A673 (cell line): Measurements from ENCODE around the gene MGST2. TPM values are rescaled to one million over a fixed set of nuclear protein-coding genes. Genes with fewer than 3 reads are reported as not detected.
"Not testable (repeated sequence)": the region's sequence is repeated elsewhere in the genome, so short reads cannot be mapped to it uniquely, and the experiment has no call there.

Experiments used
- BruUV-seq: library from RNA; stranded (reverse); fragments of 400-500 nt; replicated peaks from 2 replicates; lab custom pipeline; 2021; lab: Mats Ljungman, UMichigan
- CTCF ChIA-PET: fragments of 300-600 bp; sonication (Branson Sonifier 250); formaldehyde crosslinking; loops from one replicate; lab custom pipeline; 2022; ENCODE audit warnings: antibody characterized with exemption; lab: Charles Lee
- POLR2A ChIA-PET: fragments of 300-600 bp; sonication (Branson Sonifier 250); formaldehyde crosslinking; loops from one replicate; lab custom pipeline; 2022; ENCODE audit warnings: antibody characterized with exemption; ENCODE audit not compliant: low non-redundant PET; lab: Charles Lee
- DNase-seq: peaks from one replicate; pipeline ENCODE4 v3.0.0-alpha.2; 2015; ENCODE audit warnings: low spot score
- H3K27ac ChIP-seq: fragments of 200-600 bp; sonication (generic); 2 replicates; pipeline ENCODE4 v1.5.1; 2016; ENCODE audit warnings: mixed run types, low read depth, mild to moderate bottlenecking, mixed read lengths, antibody characterized with exemption, low read length; ENCODE audit not compliant: poor library complexity, severe bottlenecking
- H3K27me3 ChIP-seq: fragments of 200-600 bp; sonication (generic); replicated peaks from 2 replicates; pipeline ENCODE4 v1.6.1; 2017; ENCODE audit warnings: mixed run types, low read depth, mild to moderate bottlenecking, mixed read lengths, antibody characterized with exemption, low read length; ENCODE audit not compliant: insufficient read depth, poor library complexity
- H3K36me3 ChIP-seq: fragments of 200-600 bp; sonication (generic); 2 replicates; pipeline ENCODE4 v1.6.1; 2016; ENCODE audit warnings: mixed run types, mild to moderate bottlenecking, mixed read lengths, antibody characterized with exemption, low read length; ENCODE audit not compliant: insufficient read depth, poor library complexity, severe bottlenecking
- H3K4me1 ChIP-seq: fragments of 200-600 bp; sonication (generic); 2 replicates; pipeline ENCODE4 v1.6.1; 2017; ENCODE audit warnings: mixed run types, mild to moderate bottlenecking, mixed read lengths, antibody characterized with exemption, low read length; ENCODE audit not compliant: insufficient read depth, poor library complexity, severe bottlenecking
- H3K4me3 ChIP-seq: fragments of 200-600 bp; sonication (generic); 2 replicates; pipeline ENCODE4 v1.5.1; 2016; ENCODE audit warnings: low read depth, mixed run types, mild to moderate bottlenecking, mixed read lengths, low read length; ENCODE audit not compliant: poor library complexity, severe bottlenecking
- H3K9me3 ChIP-seq: fragments of 200-600 bp; sonication (generic); 2 replicates; pipeline ENCODE4 v1.6.1; 2016; ENCODE audit warnings: mixed run types, low read depth, mild to moderate bottlenecking, mixed read lengths, antibody characterized with exemption, low read length; ENCODE audit not compliant: poor library complexity, severe bottlenecking
- EZH2 ChIP-seq: fragments of 200-600 bp; sonication (generic); IDR thresholded peaks from 2 replicates; pipeline ENCODE4 v1.6.1; 2017; ENCODE audit warnings: borderline replicate concordance, low read depth, mild to moderate bottlenecking, mixed read lengths, antibody characterized with exemption, low read length; ENCODE audit not compliant: poor library complexity, severe bottlenecking
- intact Hi-C: fragments of 100-400 bp; cut with micrococcal nuclease; formaldehyde crosslinking; loops from one replicate; pipeline ENCODE4 v1.10.0; 2022; ENCODE audit not compliant: unreplicated experiment
- total RNA-seq: library from RNA; stranded (reverse); gene quantifications from 2 replicates; pipeline ENCODE4 v1.2.3, GENCODE V29; 2021
- TF ChIP-seq, protein P1 (sequence below): fragments of 300-800, 200-600 bp; sonication (generic); conservative IDR thresholded peaks from 2 replicates; pipeline ENCODE4 v1.5.1; 2017; ENCODE audit warnings: low read depth, mild to moderate bottlenecking, antibody characterized with exemption, low read length, moderate library complexity, mixed read lengths

The MGST2 gene
- total RNA-seq, 1 experiment from 2014 or later = 7.0 TPM

DNA sequence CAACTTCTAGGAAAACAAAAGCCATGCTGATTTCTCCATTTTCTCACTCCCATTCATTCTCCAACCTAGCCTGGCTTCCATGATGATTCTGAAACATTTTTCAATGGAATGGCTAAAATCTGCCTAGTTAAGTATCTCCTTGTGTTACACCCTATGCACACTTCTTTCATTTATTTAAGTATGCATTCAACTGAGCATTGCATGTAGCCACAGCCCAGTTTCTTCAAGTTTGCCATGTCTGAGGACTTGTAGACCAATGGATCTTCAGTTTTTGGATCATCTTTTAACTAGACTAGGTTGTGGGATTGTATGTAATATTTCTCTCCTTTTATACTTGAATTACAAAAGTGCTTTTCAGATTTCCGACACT, 35.5 kb upstream of the MGST2 start:
- no TSS peak for BruUV-seq
- CTCF ChIA-PET = no interaction called here
- no peak overlapping the region for H3K27ac ChIP-seq
- no peaks in the 10 kb centered on the region for H3K27me3 ChIP-seq
- POLR2A ChIA-PET = no interaction called here
- peaks cover 17% of the 10 kb centered on the region for H3K4me1 ChIP-seq
- H3K36me3 ChIP-seq = no peaks in the 10 kb centered on the region
- intact Hi-C loops = no loop called here
- no peak for TF ChIP-seq EZH2
- TF ChIP-seq, protein P1, sequence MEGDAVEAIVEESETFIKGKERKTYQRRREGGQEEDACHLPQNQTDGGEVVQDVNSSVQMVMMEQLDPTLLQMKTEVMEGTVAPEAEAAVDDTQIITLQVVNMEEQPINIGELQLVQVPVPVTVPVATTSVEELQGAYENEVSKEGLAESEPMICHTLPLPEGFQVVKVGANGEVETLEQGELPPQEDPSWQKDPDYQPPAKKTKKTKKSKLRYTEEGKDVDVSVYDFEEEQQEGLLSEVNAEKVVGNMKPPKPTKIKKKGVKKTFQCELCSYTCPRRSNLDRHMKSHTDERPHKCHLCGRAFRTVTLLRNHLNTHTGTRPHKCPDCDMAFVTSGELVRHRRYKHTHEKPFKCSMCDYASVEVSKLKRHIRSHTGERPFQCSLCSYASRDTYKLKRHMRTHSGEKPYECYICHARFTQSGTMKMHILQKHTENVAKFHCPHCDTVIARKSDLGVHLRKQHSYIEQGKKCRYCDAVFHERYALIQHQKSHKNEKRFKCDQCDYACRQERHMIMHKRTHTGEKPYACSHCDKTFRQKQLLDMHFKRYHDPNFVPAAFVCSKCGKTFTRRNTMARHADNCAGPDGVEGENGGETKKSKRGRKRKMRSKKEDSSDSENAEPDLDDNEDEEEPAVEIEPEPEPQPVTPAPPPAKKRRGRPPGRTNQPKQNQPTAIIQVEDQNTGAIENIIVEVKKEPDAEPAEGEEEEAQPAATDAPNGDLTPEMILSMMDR = no peak
- no peaks in the 10 kb centered on the region for H3K9me3 ChIP-seq
- no peak for DNase-seq
- H3K4me3 ChIP-seq = no peak overlapping the region

- Histone ChIP-seq H3K27ac (no peak overlapping the region), H3K36me3 (no peaks in the 10 kb centered on the region), H3K4me3 (no peak overlapping the region), H3K4me1 (peaks cover 17% of the 10 kb centered on the region), H3K9me3 (no peaks in the 10 kb centered on the region), H3K27me3 (no peaks in the 10 kb centered on the region)
- ChIA-PET POLR2A (no interaction called here), CTCF (no interaction called here)
- BruUV-seq = no TSS peak
- intact Hi-C loops = no loop called here
- TF ChIP-seq EZH2 = no peak
- TF ChIP-seq, protein P1 = no peak
- DNase-seq = no peak
Measured at GRCh38 chr4:139630991-139631390, 34.6 kb upstream of the MGST2 start.

DNA sequence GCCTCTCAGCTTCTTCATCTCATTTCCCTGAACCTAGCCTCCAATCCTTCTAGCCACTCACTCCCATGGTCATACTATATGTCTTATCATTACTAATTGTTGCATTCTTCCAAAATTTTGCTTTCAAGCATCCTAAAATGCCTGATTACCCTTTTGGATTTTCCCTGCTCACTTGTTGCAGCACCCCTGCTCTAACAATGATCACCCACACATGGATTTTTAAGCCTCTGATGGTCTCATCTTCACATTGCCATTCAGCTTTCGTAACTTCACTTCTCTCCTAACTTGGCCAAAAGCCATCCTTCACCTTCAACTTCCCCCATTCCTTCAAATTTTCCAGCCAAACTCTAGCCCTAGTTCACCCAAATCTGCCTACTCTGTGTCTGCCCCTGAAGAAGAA, 33.8 kb upstream of the MGST2 start:
- intact Hi-C loops = no loop called here
- Histone ChIP-seq H3K9me3 (no peaks in the 10 kb centered on the region), H3K27me3 (no peaks in the 10 kb centered on the region), H3K36me3 (no peaks in the 10 kb centered on the region), H3K4me1 (peaks cover 17% of the 10 kb centered on the region), H3K27ac (no peak overlapping the region), H3K4me3 (no peak overlapping the region)
- ChIA-PET CTCF (no interaction called here), POLR2A (no interaction called here)
- TF ChIP-seq, protein P1 = no peak
- no peak for TF ChIP-seq EZH2
- BruUV-seq = no TSS peak
- no peak for DNase-seq

DNA sequence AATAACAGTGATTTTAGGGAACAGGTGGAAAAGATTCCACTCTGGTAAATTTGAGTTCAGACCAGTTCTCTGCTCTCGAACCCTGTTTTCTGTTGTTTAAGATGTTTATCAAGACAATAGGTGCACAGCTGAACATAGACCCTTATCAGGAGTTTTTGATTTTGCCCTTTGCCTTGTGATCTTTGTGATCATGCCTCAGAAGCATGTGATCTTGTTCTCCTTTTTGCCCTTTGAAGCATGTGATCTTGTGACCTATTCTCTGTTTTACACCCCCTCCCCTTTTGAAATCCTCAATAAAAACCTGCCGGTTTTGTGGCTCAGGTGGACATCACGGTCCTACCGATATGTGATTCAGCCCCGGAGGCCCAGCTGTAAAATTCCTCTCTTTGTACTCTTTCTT, 32.9 kb upstream of the MGST2 start:
- BruUV-seq, H3K27me3 ChIP-seq, H3K27ac ChIP-seq, intact Hi-C loops, H3K9me3 ChIP-seq, H3K4me3 ChIP-seq, H3K36me3 ChIP-seq, POLR2A ChIA-PET, CTCF ChIA-PET, DNase-seq: not testable (repeated sequence)
- H3K4me1 ChIP-seq = peaks cover 17% of the 10 kb centered on the region
